ENCODE measurements around the gene KIAA0825.
"Not testable (repeated sequence)": the region's sequence is repeated elsewhere in the genome, so short reads cannot be mapped to it uniquely, and the experiment has no call there.

The KIAA0825 gene

GRCh38 chr5:94218374-94218773 lies 400.0 kb downstream of the KIAA0825 start:
- no peak for DNase-seq

DNA sequence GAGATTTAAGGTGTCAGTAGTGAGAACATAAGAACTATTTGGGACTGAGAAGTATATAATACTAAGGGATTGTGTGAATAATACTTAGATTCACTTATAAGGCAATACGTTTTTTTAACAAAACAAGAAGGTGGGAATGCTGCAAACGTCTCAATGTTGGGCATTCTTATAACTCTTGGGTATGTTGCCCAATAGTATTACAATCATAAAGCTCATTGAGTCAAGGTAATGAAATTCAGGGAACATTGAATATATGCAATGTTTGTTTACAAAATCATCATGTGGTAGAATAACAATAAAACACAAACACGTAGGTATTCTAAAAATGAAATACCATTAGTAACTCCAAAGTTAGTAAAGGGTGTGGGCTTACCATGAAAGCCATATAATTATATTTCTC lies 400.7 kb downstream of the KIAA0825 start:
- no peak for DNase-seq

GRCh38 chr5:94217216-94217615 lies 401.2 kb downstream of the KIAA0825 start:
- DNase-seq: no peak

GRCh38 chr5:94212476-94212875 lies 405.9 kb downstream of the KIAA0825 start:
- DNase-seq: no peak

GRCh38 chr5:94209774-94210355 lies 408.5 kb downstream of the KIAA0825 start:
- no peak for DNase-seq

DNA sequence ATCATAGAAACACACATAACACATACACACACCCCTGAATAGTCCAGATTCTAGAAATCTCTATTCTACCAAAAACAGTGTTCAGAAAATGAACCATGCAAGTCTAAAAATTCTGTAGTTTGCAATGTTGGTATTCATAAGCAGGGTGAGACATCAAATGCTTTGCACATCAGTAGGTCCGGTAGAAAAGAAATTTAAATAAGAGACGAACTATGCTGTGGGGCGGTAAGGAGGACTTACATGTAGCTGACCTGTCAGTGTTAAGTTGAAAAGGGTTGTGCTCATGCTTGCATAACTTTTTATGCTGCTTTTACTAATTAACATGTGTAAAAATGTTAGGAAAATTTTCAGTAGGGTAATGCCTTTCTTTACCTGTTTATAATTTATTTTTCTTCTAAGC lies 409.1 kb downstream of the KIAA0825 start:
- DNase-seq: no peak

GRCh38 chr5:94199566-94199965 lies 418.8 kb downstream of the KIAA0825 start:
- DNase-seq: no peak

GRCh38 chr5:94197970-94198369 lies 420.4 kb downstream of the KIAA0825 start:
- DNase-seq: no peak

DNA sequence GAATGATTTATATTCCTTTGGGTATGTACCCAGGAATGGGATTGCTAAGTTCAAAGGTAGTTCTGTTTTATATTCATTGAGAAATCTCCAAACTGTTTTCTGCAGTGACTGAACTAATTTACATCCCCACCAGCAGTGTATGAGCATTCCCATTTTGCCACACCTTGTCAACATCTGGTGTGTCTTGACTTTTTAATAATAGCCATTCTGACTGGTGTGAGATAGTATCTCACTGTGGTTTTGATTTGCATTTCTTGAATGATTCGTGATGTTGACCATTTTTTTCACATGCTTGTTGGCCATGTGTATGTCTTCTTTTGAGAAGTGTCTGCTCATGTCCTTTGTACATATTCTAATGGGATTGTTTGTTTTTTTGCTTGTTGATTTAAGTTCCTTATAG lies 421.5 kb downstream of the KIAA0825 start:
- DNase-seq: no peak

GRCh38 chr5:94192658-94193391 lies 425.6 kb downstream of the KIAA0825 start:
- DNase-seq: no peak

DNA sequence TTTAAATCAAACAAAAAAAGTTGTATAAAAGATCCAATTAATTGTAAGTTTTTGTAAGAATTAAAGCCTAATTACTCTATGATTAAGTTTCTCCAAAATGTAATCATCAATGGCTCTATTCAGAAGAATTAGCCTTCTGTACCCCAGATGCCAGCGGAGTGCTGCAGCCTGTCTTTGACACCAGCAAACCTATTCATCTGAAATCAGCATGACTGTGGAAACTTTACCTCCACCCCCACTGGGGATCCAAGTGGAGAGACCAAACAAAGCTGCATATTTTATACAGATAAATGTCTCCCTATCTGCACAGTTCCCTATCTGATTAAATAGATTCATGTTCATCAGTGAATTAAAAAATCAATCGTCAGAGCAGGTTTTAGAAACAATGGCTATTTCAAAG lies 426.8 kb downstream of the KIAA0825 start:
- DNase-seq: no peak

DNA sequence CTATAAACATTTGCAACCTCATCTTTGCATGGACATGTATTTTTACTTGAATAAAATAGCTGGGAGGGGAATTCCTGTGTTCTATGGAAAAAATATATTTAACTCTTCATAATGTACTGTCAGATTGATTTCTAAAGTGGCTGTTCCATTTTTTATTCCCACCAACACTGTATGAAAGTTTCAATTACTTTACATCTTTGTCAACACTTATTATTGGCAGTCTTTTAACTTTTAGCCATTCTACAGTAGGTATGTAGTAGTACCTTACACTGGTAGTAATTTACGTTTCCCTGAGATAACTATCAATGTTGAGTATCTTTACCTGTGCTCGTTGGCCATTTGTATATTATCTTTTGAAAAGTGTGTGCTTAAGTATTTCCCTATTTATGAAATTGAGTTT lies 429.7 kb downstream of the KIAA0825 start:
- no peak for DNase-seq

DNA sequence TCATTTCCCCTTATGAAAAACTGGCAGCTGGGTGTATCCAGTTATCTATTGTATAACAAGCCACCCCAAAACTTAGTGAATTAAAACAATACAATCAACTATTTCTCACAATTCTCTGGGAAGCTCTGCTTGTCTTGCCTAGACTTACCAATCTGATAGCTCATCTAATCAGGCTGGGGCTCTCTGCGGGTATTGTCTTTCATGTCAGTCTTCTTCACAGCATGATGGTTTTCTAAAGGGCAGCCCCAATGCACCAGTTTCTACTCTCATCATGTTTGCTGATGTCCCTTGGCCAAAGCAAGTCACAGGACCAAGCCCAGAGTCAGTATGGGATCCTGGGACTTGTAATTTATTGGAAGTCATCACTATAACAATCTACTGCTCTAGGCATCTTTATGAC lies 433.5 kb downstream of the KIAA0825 start:
- no peak for DNase-seq

- no peak for DNase-seq
Observed at GRCh38 chr5:94181895-94182294, 436.5 kb downstream of the KIAA0825 start.

GRCh38 chr5:94180761-94181160 lies 437.6 kb downstream of the KIAA0825 start:
- DNase-seq: no peak

DNA sequence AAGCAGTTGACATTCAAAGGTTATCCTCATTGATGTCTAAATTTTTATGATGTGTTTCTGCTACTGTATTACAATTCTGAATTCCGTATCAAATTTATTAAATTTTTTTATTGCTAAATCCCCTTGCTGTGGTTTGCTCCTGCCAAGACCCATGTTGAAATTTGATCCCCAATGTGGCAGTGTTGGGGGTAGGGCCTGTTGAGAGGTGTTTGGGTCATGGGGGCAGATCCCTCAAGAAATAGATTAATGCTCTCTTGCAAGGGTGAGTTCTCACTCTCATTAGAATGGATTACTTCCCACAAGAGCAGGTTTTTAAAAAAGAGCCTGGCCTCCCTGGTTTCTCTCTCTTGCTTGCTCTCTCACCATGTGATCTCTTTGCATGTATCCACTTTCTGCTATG lies 442.5 kb downstream of the KIAA0825 start:
- no peak for DNase-seq

- DNase-seq: no peak
Observed at GRCh38 chr5:94174748-94175411, 443.5 kb downstream of the KIAA0825 start.

- DNase-seq: no peak
Observed at GRCh38 chr5:94173100-94173499, 445.3 kb downstream of the KIAA0825 start.

- DNase-seq: not testable (repeated sequence)
Observed at GRCh38 chr5:94171070-94171469, 447.3 kb downstream of the KIAA0825 start.

DNA sequence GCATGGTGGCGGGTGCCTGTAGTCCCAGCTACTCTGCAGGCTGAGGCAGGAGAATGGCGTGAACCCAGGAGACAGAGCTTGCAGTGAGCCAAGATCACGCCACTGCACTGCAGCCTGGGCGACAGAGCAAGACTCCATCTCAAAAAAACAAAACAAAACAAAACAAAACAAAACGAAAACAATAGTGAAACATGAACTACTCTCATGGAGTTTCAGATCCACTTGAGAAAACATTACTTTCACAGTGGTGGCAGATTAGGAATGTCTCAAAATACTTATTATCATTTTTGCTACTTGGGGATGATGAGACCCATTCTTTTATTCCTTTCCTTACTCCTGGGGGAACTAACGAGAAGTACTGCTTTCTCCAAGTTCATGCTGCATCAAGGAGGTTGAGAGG lies 448.2 kb downstream of the KIAA0825 start:
- not testable (repeated sequence) for DNase-seq

GRCh38 chr5:94168151-94168550 lies 450.3 kb downstream of the KIAA0825 start:
- no peak for DNase-seq

DNA sequence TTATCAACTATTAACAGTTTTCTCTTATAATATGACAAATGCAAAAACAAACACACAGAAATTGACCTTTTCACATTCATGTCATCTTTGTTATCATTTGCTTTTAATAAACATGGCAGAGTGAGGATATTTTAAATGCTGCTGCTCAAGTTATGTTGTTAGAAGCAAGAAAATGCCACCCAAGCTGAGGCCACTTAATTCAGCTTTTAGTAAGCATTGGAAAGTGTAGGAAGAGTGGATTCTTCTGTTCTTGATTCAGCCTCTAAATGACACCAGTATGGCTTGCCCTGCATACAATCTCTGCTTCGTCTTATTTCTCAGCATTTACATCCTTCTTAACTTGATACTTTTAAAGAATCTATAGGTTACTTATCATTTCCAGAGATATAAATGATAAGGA lies 456.6 kb downstream of the KIAA0825 start:
- no peak for DNase-seq

DNA sequence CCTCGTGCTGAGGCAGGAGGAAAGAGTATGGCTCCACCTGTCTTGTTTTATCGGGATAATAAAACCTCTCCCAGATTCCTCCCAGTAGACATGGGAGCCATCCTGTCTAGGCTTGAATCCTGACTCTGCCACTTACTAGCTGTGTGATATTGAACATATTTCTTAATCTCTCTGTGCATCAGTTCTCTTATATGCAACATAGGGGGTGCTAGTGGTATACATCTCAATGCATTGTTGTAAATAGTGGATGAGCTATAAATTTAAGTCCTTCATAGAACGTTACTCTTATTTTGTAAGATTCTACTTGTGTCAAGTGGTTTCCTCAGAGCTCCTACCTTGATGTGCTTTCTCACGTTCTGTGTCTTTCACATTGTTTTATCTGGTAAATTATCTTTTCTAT lies 459.3 kb downstream of the KIAA0825 start:
- no peak for DNase-seq

Measured in activated CD4-positive, CD25-positive, alpha-beta regulatory T cell (primary cell).